Panc1 (cell line): ENCODE results near the gene STEAP3. TPM values are rescaled to one million over a fixed set of nuclear protein-coding genes. Genes with fewer than 3 reads are reported as not detected.

ENCODE experiments used
- ATAC-seq: fragments of 200-7000 bp; cut with Tn5 transposase; 2 replicates; pipeline ENCODE4 v1.9.1; 2020; ENCODE audit warnings: mild to moderate bottlenecking, moderate library complexity
- BruUV-seq: library from RNA; stranded (reverse); fragments of 400-500 nt; replicated peaks from 2 replicates; lab custom pipeline; 2021; lab: Mats Ljungman, UMichigan
- CTCF ChIA-PET: fragments of 300-600 bp; sonication (Branson Sonifier 250); formaldehyde crosslinking; loops from one replicate; lab custom pipeline; 2022; ENCODE audit warnings: antibody characterized with exemption; lab: Charles Lee
- POLR2A ChIA-PET: fragments of 300-600 bp; sonication (Branson Sonifier 250); formaldehyde crosslinking; loops from one replicate; lab custom pipeline; 2022; ENCODE audit warnings: antibody characterized with exemption; lab: Charles Lee
- DNase-seq: peaks from one replicate; pipeline ENCODE4 v3.0.0-alpha.2; 2010; ENCODE audit warnings: low read depth, low spot score
- H3K27ac ChIP-seq: 2 replicates; pipeline ENCODE4 v1.5.1; 2011; ENCODE audit warnings: mild to moderate bottlenecking, low read length, inconsistent platforms
- H3K27me3 ChIP-seq: fragments of 200-500 bp; sonication (Bioruptor generic); 2 replicates; pipeline ENCODE4 v1.6.0; 2014; ENCODE audit warnings: low read length, inconsistent platforms; ENCODE audit not compliant: control insufficient read depth, insufficient read depth
- H3K36me3 ChIP-seq: fragments of 200-500 bp; sonication (Bioruptor generic); 2 replicates; pipeline ENCODE4 v1.5.1; 2014; ENCODE audit warnings: inconsistent platforms, mild to moderate bottlenecking, low read length, moderate library complexity; ENCODE audit not compliant: control insufficient read depth, insufficient read depth
- H3K4me1 ChIP-seq: 2 replicates; pipeline ENCODE4 v1.5.1; 2011; ENCODE audit warnings: inconsistent platforms, mild to moderate bottlenecking, low read length, moderate library complexity; ENCODE audit not compliant: control insufficient read depth, insufficient read depth
- H3K4me3 ChIP-seq, 2 experiments: 2 replicates each; pipeline ENCODE4 v1.5.1; 2011 to 2012; ENCODE audit warnings: low read depth in 2 of 2, low read length in 2 of 2, mild to moderate bottlenecking in 2 of 2, inconsistent platforms in 1 of 2, moderate library complexity in 1 of 2
- H3K9me3 ChIP-seq: fragments of 200-500 bp; sonication (Bioruptor generic); 2 replicates; pipeline ENCODE4 v1.5.1; 2014; ENCODE audit warnings: low read depth, mild to moderate bottlenecking, inconsistent platforms, low read length, moderate library complexity; ENCODE audit not compliant: control insufficient read depth, insufficient read depth
- POLR2AphosphoS5 ChIP-seq: IDR thresholded peaks from 2 replicates; pipeline ENCODE4 v1.6.1; 2012; ENCODE audit warnings: mild to moderate bottlenecking, low read depth, low read length, moderate library complexity
- SIN3A ChIP-seq: IDR thresholded peaks from 2 replicates; pipeline ENCODE4 v1.6.1; 2012; ENCODE audit warnings: low read depth, mild to moderate bottlenecking, low read length, moderate library complexity, borderline replicate concordance; ENCODE audit not compliant: insufficient read depth
- TCF7L2 ChIP-seq: IDR thresholded peaks from 2 replicates; pipeline ENCODE4 v1.6.1; 2011; ENCODE audit warnings: mild to moderate bottlenecking, low read depth, low read length, inconsistent platforms
- in situ Hi-C: cut with HindIII; loops from 2 replicates; pipeline ENCODE4 v1.10.0; 2016; ENCODE audit warnings: low sequenced_read_pairs, low pct_unique_long_range_greater_than_20kb
- intact Hi-C: fragments of 100-400 bp; cut with micrococcal nuclease; formaldehyde crosslinking; loops from one replicate; pipeline ENCODE4 v1.10.0; 2022; ENCODE audit not compliant: unreplicated experiment
- total RNA-seq: library from RNA; stranded (reverse); gene quantifications from one replicate; pipeline ENCODE4 v1.2.1, GENCODE V29; 2021; ENCODE audit not compliant: unreplicated experiment
- TF ChIP-seq, protein P1 (sequence below), 2 experiments: IDR thresholded peaks; 2 replicates each; pipeline ENCODE4 v1.6.1; 2011 to 2012; ENCODE audit warnings: low read depth in 2 of 2, control low read depth in 1 of 2, low read length in 1 of 2, mild to moderate bottlenecking in 1 of 2, moderate library complexity in 1 of 2; ENCODE audit not compliant: insufficient read depth in 1 of 2
- TF ChIP-seq, protein P2 (sequence below): fragments of 450-650 bp; IDR thresholded peaks from 2 replicates; pipeline ENCODE4 v1.5.1; 2017; ENCODE audit warnings: mild to moderate bottlenecking

The STEAP3 gene
- total RNA-seq, 1 experiment from 2014 or later: 44.8 TPM

DNA sequence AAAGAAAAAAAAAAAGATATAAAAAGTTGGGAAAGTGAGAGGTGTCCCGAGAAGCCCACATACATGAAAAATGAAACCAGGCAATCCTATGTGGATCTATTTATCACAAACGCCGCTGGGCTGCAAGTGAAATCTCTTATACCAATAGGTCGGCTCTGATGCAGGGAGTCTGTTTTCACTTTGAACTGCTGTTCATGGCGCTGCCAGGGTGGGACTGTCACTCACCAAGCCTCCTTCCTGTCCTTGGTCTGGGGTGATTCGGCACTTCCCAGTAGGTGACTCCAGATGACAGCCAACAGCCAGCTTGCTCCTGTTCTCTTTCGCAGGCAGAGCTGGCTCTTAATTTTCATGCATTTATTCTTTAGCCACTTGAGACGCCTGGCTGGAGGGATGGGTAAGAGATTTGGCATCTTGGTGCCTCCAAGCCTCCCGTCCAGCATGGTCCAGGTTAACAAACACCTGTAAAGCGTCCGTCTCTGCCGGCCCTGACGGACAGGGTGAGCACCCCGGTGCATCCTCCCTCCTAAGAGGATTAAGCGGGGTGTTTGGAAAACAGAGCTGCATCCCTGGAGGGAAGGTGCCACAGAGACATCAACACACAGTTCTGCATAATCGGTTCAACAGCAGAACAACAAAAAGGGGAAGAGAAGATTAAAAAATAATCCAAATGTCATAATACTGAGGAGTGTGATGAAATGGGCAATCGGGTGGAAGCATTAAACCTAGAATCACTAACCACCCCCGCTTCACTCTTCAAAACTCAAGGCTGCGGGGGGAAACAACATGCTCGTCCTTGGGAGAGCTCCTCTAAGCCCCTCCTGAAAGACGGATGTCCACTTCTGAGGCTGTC, 58.7 kb downstream of the STEAP3 start:
- H3K36me3 ChIP-seq: no peaks in the 10 kb centered on the region
- ChIA-PET POLR2A (interaction anchor here (0.7 kb wide), 1 partner anchor 421 kb away, joined by 3 read pairs; no protein-coding TSS in a partner anchor), CTCF (interaction anchor here (0.6 kb wide), 1 partner anchor 271 kb away, joined by 9 read pairs; no protein-coding TSS in a partner anchor)
- DNase-seq: no peak
- BruUV-seq: no TSS peak
- no peak overlapping the region for H3K27ac ChIP-seq
- no peaks in the 10 kb centered on the region for H3K4me1 ChIP-seq
- H3K4me3 ChIP-seq: no peak overlapping the region
- H3K9me3 ChIP-seq: no peaks in the 10 kb centered on the region
- TF ChIP-seq, protein P1, sequence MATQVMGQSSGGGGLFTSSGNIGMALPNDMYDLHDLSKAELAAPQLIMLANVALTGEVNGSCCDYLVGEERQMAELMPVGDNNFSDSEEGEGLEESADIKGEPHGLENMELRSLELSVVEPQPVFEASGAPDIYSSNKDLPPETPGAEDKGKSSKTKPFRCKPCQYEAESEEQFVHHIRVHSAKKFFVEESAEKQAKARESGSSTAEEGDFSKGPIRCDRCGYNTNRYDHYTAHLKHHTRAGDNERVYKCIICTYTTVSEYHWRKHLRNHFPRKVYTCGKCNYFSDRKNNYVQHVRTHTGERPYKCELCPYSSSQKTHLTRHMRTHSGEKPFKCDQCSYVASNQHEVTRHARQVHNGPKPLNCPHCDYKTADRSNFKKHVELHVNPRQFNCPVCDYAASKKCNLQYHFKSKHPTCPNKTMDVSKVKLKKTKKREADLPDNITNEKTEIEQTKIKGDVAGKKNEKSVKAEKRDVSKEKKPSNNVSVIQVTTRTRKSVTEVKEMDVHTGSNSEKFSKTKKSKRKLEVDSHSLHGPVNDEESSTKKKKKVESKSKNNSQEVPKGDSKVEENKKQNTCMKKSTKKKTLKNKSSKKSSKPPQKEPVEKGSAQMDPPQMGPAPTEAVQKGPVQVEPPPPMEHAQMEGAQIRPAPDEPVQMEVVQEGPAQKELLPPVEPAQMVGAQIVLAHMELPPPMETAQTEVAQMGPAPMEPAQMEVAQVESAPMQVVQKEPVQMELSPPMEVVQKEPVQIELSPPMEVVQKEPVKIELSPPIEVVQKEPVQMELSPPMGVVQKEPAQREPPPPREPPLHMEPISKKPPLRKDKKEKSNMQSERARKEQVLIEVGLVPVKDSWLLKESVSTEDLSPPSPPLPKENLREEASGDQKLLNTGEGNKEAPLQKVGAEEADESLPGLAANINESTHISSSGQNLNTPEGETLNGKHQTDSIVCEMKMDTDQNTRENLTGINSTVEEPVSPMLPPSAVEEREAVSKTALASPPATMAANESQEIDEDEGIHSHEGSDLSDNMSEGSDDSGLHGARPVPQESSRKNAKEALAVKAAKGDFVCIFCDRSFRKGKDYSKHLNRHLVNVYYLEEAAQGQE (IDR thresholded peaks at IDR 0.05; ENCODE audit: insufficient read depth in 1 of 2, low read depth in 2 of 2, low read length in 1 of 2): no peak
- no peak for TF ChIP-seq POLR2AphosphoS5
- TF ChIP-seq TCF7L2: no peak
- no peak for TF ChIP-seq SIN3A
- TF ChIP-seq, protein P2, sequence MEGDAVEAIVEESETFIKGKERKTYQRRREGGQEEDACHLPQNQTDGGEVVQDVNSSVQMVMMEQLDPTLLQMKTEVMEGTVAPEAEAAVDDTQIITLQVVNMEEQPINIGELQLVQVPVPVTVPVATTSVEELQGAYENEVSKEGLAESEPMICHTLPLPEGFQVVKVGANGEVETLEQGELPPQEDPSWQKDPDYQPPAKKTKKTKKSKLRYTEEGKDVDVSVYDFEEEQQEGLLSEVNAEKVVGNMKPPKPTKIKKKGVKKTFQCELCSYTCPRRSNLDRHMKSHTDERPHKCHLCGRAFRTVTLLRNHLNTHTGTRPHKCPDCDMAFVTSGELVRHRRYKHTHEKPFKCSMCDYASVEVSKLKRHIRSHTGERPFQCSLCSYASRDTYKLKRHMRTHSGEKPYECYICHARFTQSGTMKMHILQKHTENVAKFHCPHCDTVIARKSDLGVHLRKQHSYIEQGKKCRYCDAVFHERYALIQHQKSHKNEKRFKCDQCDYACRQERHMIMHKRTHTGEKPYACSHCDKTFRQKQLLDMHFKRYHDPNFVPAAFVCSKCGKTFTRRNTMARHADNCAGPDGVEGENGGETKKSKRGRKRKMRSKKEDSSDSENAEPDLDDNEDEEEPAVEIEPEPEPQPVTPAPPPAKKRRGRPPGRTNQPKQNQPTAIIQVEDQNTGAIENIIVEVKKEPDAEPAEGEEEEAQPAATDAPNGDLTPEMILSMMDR: no peak
- ATAC-seq: no peak
- in situ Hi-C loops: no loop called here
- intact Hi-C loops: no loop called here
- no peaks in the 10 kb centered on the region for H3K27me3 ChIP-seq

DNA sequence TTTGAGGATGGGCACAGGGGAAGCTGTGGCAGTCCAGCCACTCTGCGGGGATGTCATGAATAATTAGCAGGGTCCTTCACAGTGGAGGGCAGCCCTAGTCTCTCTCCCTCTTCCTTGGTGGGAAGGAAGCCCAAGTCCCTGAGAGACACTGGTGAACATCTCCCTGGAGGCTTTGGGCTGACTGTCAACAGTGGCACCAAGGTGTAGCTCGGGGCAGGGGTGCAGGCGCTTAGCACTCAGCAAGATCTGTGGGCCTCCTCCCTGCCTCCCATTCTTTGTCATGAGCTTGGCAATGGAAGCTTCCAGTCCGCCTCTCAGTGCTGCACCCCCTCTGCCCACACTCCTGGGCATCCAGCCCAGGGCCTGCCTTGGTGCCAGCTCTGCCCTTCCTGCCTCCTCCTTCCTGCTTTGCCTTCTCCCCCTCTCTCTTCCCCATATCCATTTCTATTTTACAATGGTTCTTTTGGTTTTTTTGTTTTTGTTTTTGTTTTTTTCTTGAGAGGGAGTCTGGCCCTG, 59.4 kb downstream of the STEAP3 start:
- Histone ChIP-seq H3K27me3 (no peaks in the 10 kb centered on the region), H3K27ac (no peak overlapping the region), H3K36me3 (no peaks in the 10 kb centered on the region), H3K4me3 (no peak overlapping the region), H3K4me1 (no peaks in the 10 kb centered on the region), H3K9me3 (no peaks in the 10 kb centered on the region)
- no TSS peak for BruUV-seq
- ATAC-seq (no peak), DNase-seq (no peak)
- POLR2A ChIA-PET: interaction anchor here (0.7 kb wide), 1 partner anchor 421 kb away, joined by 3 read pairs; no protein-coding TSS in a partner anchor
- CTCF ChIA-PET: interaction anchor here (0.6 kb wide), 1 partner anchor 271 kb away, joined by 9 read pairs; no protein-coding TSS in a partner anchor
- TF ChIP-seq, protein P1 (IDR thresholded peaks at IDR 0.05; ENCODE audit: insufficient read depth in 1 of 2, low read depth in 2 of 2, low read length in 1 of 2): no peak
- no peak for TF ChIP-seq SIN3A
- TF ChIP-seq POLR2AphosphoS5: no peak
- TF ChIP-seq TCF7L2: no peak
- TF ChIP-seq, protein P2: no peak
- intact Hi-C loops (no loop called here), in situ Hi-C loops (no loop called here)
